ENCODE measurements around the gene ATXN7L1. TPM values are rescaled to one million over a fixed set of nuclear protein-coding genes. Genes with fewer than 3 reads are reported as not detected.
"Not testable (repeated sequence)": the region's sequence is repeated elsewhere in the genome, so short reads cannot be mapped to it uniquely, and the experiment has no call there.

Gene ATXN7L1
- total RNA-seq, 3 donors from 2014 or later = 19.7 to 29.5 (median 26.0) TPM

GRCh38 chr7:105715528-105715927, 160.9 kb downstream of the ATXN7L1 start:
- TF ChIP-seq CTCF (IDR thresholded peaks at IDR 0.05) = no peak
- DNase-seq = no peak
- no peak for ATAC-seq
- peaks cover 22% of the 10 kb centered on the region for H3K9me3 ChIP-seq
- no peak overlapping the region for H3K4me3 ChIP-seq
- H3K36me3 ChIP-seq (ENCODE audit: low read depth) = no peaks in the 10 kb centered on the region
- intact Hi-C loops (cut with DNase I, micrococcal nuclease) = no loop called here
- H3K4me1 ChIP-seq (ENCODE audit: low read depth) = no peaks in the 10 kb centered on the region

- no peak for DNase-seq
- Histone ChIP-seq H3K4me1 (ENCODE audit: low read depth) (no peaks in the 10 kb centered on the region), H3K9me3 (peaks cover 22% of the 10 kb centered on the region), H3K4me3 (no peak overlapping the region), H3K36me3 (ENCODE audit: low read depth) (no peaks in the 10 kb centered on the region)
- intact Hi-C loops (cut with DNase I, micrococcal nuclease) = no loop called here
- no peak for TF ChIP-seq CTCF (IDR thresholded peaks at IDR 0.05)
- no peak for ATAC-seq
Observed at GRCh38 chr7:105713488-105714465, 162.6 kb downstream of the ATXN7L1 start.

- intact Hi-C loops (cut with DNase I, micrococcal nuclease) = no loop called here
- ATAC-seq = no peak
- no peaks in the 10 kb centered on the region for H3K4me1 ChIP-seq (ENCODE audit: low read depth)
- H3K9me3 ChIP-seq = peaks cover 22% of the 10 kb centered on the region
- no peaks in the 10 kb centered on the region for H3K36me3 ChIP-seq (ENCODE audit: low read depth)
- no peak for TF ChIP-seq CTCF (IDR thresholded peaks at IDR 0.05)
- no peak for DNase-seq
- no peak overlapping the region for H3K4me3 ChIP-seq
Observed at GRCh38 chr7:105712877-105713276, 163.5 kb downstream of the ATXN7L1 start.

- no peaks in the 10 kb centered on the region for H3K4me1 ChIP-seq (ENCODE audit: low read depth)
- H3K4me3 ChIP-seq = no peak overlapping the region
- H3K9me3 ChIP-seq = peaks cover 22% of the 10 kb centered on the region
- DNase-seq (no peak), ATAC-seq (no peak)
- intact Hi-C loops (cut with DNase I, micrococcal nuclease) = no loop called here
- H3K36me3 ChIP-seq (ENCODE audit: low read depth) = no peaks in the 10 kb centered on the region
- TF ChIP-seq CTCF (IDR thresholded peaks at IDR 0.05) = no peak
Observed at GRCh38 chr7:105711726-105712402, 164.5 kb downstream of the ATXN7L1 start.

- DNase-seq; ATAC-seq; H3K36me3 ChIP-seq (ENCODE audit: low read depth); H3K4me3 ChIP-seq; intact Hi-C loops (cut with DNase I, micrococcal nuclease); H3K4me1 ChIP-seq (ENCODE audit: low read depth): not testable (repeated sequence)
- H3K9me3 ChIP-seq = peaks cover 22% of the 10 kb centered on the region
Observed at GRCh38 chr7:105710720-105711119, 165.7 kb downstream of the ATXN7L1 start.

- DNase-seq (no peak), ATAC-seq (no peak)
- intact Hi-C loops (cut with DNase I, micrococcal nuclease) = no loop called here
- Histone ChIP-seq H3K4me1 (ENCODE audit: low read depth) (no peaks in the 10 kb centered on the region), H3K9me3 (peaks cover 22% of the 10 kb centered on the region), H3K4me3 (no peak overlapping the region), H3K36me3 (ENCODE audit: low read depth) (no peaks in the 10 kb centered on the region)
- TF ChIP-seq CTCF (IDR thresholded peaks at IDR 0.05) = no peak
Observed at GRCh38 chr7:105708763-105709080, 167.7 kb downstream of the ATXN7L1 start.

Measured in mucosa of descending colon (tissue), 3 donors.